Measurements from ENCODE around the gene MTMR3. TPM values are rescaled to one million over a fixed set of nuclear protein-coding genes. Genes with fewer than 3 reads are reported as not detected.

MTMR3 gene
- total RNA-seq, 1 experiment from 2014 or later = 27.3 TPM

DNA sequence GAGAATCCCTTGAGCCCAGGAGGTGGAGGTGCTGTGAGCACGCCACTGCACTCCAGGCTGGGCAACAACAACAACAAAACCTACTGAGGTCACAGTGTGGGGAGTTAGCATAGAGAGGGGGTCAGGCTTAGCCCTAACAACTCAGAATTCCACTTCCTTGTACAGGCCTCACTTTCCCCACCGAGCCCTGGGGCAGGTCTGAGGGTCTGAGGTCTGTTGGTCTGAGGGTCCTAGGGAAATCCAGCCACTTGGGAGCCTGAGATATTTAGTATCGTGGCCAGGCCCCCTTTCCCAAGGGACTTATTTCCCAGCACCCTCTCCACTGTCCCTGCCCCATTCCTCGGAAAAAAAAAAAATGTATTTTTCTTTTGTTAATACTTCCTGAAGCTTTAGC, 162.5 kb downstream of the MTMR3 start:
- ChIA-PET POLR2A (no interaction called here), CTCF (no interaction called here)
- intact Hi-C loops (cut with micrococcal nuclease; ENCODE audit: unreplicated experiment) = no loop called here
- TF ChIP-seq, protein P1, sequence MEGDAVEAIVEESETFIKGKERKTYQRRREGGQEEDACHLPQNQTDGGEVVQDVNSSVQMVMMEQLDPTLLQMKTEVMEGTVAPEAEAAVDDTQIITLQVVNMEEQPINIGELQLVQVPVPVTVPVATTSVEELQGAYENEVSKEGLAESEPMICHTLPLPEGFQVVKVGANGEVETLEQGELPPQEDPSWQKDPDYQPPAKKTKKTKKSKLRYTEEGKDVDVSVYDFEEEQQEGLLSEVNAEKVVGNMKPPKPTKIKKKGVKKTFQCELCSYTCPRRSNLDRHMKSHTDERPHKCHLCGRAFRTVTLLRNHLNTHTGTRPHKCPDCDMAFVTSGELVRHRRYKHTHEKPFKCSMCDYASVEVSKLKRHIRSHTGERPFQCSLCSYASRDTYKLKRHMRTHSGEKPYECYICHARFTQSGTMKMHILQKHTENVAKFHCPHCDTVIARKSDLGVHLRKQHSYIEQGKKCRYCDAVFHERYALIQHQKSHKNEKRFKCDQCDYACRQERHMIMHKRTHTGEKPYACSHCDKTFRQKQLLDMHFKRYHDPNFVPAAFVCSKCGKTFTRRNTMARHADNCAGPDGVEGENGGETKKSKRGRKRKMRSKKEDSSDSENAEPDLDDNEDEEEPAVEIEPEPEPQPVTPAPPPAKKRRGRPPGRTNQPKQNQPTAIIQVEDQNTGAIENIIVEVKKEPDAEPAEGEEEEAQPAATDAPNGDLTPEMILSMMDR (IDR thresholded peaks at IDR 0.05; ENCODE audit: insufficient read depth in 1 of 2, low read depth in 1 of 2, low read length in 1 of 2, severe bottlenecking in 1 of 2, unreplicated experiment in 1 of 2) = no peak
- Histone ChIP-seq H3K27me3 (replicated peaks; ENCODE audit: control insufficient read depth, insufficient read depth, low read length) (no peaks in the 10 kb centered on the region), H3K9me3 (no peaks in the 10 kb centered on the region), H3K4me1 (no peaks in the 10 kb centered on the region), H3K4me3 (ENCODE audit: low read depth, low read length) (no peak overlapping the region), H3K36me3 (ENCODE audit: control insufficient read depth, insufficient read depth, low read length) (no peaks in the 10 kb centered on the region)
- Mint-ChIP-seq H3K4me3 (ENCODE audit: unreplicated experiment) (no peak overlapping the region), H3K27me3 (ENCODE audit: insufficient read depth, unreplicated experiment) (no peaks in the 10 kb centered on the region), H3K9me3 (ENCODE audit: unreplicated experiment) (no peaks in the 10 kb centered on the region), H3K27ac (ENCODE audit: unreplicated experiment) (no peak overlapping the region), H3K36me3 (ENCODE audit: insufficient read depth, unreplicated experiment) (no peaks in the 10 kb centered on the region), H3K4me1 (ENCODE audit: low read depth, unreplicated experiment) (peaks cover 11% of the 10 kb centered on the region)
- no peak for DNase-seq
- no TSS peak for BruUV-seq (replicated peaks)

DNA sequence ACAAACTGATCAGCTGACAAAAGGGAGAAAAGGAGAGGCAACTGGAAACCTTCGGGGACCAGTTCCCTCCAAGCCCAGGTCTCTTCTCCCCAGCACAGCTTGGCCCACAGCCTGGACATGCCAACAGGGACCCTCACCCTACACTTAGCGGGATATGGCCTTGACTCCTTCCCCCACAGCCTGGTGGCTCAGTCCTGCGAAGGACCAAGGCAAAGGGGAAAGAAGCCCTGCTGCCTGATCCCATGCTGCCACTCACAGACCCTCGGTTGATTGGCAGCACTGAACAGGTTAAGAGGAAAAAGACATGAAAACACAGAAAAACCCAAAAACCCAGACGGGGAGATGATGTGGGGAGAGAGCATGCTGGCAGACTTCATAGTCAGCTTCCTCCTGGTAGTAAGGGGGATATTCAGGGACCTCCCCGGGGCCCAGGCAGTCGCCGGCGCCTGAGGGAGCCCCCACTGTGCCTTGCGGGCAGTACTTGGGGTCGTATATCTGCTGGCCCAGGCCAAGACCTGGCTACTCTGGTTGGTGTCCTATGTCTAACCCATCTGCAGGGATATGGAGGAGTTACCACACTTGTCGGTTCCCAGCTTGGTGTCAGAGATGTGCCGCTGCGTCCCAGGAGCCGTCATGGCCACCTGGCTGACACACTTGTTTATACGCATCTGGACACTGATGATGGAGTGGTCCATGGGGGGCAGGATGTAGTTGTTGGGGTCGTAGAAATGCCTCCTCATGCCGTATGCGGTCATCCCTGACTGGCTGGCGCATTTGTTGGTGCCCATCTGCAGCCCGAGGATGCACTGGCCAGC, 163.1 kb downstream of the MTMR3 start:
- H3K27me3 Mint-ChIP-seq (ENCODE audit: insufficient read depth, unreplicated experiment) = no peaks in the 10 kb centered on the region

GRCh38 chr22:30046716-30047363, 163.9 kb downstream of the MTMR3 start:
- intact Hi-C loops (cut with micrococcal nuclease; ENCODE audit: unreplicated experiment) = no loop called here
- Mint-ChIP-seq H3K27ac (ENCODE audit: unreplicated experiment) (no peak overlapping the region), H3K36me3 (ENCODE audit: insufficient read depth, unreplicated experiment) (no peaks in the 10 kb centered on the region), H3K9me3 (ENCODE audit: unreplicated experiment) (no peaks in the 10 kb centered on the region), H3K4me3 (ENCODE audit: unreplicated experiment) (no peak overlapping the region), H3K4me1 (ENCODE audit: low read depth, unreplicated experiment) (peaks cover 11% of the 10 kb centered on the region), H3K27me3 (ENCODE audit: insufficient read depth, unreplicated experiment) (no peaks in the 10 kb centered on the region)
- H3K4me1 ChIP-seq = no peaks in the 10 kb centered on the region
- TF ChIP-seq, protein P1 (IDR thresholded peaks at IDR 0.05; ENCODE audit: insufficient read depth in 1 of 2, low read depth in 1 of 2, low read length in 1 of 2, severe bottlenecking in 1 of 2, unreplicated experiment in 1 of 2) = no peak
- H3K36me3 ChIP-seq (ENCODE audit: control insufficient read depth, insufficient read depth, low read length) = no peaks in the 10 kb centered on the region
- H3K9me3 ChIP-seq = no peaks in the 10 kb centered on the region
- no peaks in the 10 kb centered on the region for H3K27me3 ChIP-seq (replicated peaks; ENCODE audit: control insufficient read depth, insufficient read depth, low read length)
- DNase-seq = no peak
- CTCF ChIA-PET = interaction anchor here (0.6 to 0.9 kb wide), 2 partner anchors 30 to 963 kb away, joined by 3 read pairs; no protein-coding TSS in a partner anchor
- POLR2A ChIA-PET = no interaction called here
- BruUV-seq (replicated peaks) = no TSS peak
- H3K4me3 ChIP-seq (ENCODE audit: low read depth, low read length) = no peak overlapping the region

More for the DNA sequence above, 163.1 kb downstream of the MTMR3 start:
- Mint-ChIP-seq H3K36me3 (ENCODE audit: insufficient read depth, unreplicated experiment) (no peaks in the 10 kb centered on the region), H3K4me1 (ENCODE audit: low read depth, unreplicated experiment) (peaks cover 11% of the 10 kb centered on the region), H3K27ac (ENCODE audit: unreplicated experiment) (no peak overlapping the region), H3K9me3 (ENCODE audit: unreplicated experiment) (no peaks in the 10 kb centered on the region), H3K4me3 (ENCODE audit: unreplicated experiment) (no peak overlapping the region)
- Histone ChIP-seq H3K9me3 (no peaks in the 10 kb centered on the region), H3K36me3 (ENCODE audit: control insufficient read depth, insufficient read depth, low read length) (no peaks in the 10 kb centered on the region), H3K4me3 (ENCODE audit: low read depth, low read length) (no peak overlapping the region), H3K4me1 (no peaks in the 10 kb centered on the region), H3K27me3 (replicated peaks; ENCODE audit: control insufficient read depth, insufficient read depth, low read length) (no peaks in the 10 kb centered on the region)
- ChIA-PET CTCF (no interaction called here), POLR2A (no interaction called here)
- BruUV-seq (replicated peaks) = no TSS peak
- DNase-seq = no peak
- intact Hi-C loops (cut with micrococcal nuclease; ENCODE audit: unreplicated experiment) = no loop called here
- TF ChIP-seq, protein P1 (IDR thresholded peaks at IDR 0.05; ENCODE audit: insufficient read depth in 1 of 2, low read depth in 1 of 2, low read length in 1 of 2, severe bottlenecking in 1 of 2, unreplicated experiment in 1 of 2) = no peak

Data from Caco-2 (cell line).